ENCODE measurements around the gene ABLIM3.

DNA sequence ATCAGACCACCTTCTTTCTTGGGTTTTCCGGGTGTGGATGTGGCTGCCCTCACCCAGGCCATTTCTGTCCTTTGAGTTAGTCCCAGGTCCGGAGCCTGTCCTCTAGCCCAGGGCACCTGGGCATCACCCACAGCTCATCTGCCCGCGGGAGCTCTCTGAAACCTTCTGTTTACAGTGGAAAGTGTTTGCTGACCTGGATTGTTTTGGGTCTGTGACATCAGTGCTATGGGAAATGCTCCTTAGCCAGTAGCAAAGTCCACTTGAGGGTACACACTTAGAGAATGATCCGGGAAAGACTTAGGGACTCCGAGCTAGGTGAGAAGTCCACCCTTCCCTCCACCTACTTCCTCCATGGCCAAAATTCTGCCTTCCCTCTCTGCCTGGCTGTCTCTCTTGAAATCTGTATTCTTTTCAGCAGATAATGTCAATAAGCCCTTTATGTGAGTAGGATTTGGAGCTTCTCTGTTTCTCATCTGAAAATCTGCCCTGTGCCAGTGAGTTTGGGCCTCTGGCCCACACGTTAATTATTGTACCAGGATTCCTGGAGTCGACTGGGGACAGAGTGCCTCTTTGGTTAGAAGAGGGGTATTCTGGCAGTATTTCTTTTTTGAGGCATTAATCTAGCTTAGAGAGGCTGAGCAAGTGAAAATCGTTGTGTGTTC is 19.9 kb downstream of the ABLIM3 start:
- TF ChIP-seq POLR2A (IDR thresholded peaks at IDR 0.05; ENCODE audit: low read depth, low read length), result no peak
- TF ChIP-seq, protein P1, sequence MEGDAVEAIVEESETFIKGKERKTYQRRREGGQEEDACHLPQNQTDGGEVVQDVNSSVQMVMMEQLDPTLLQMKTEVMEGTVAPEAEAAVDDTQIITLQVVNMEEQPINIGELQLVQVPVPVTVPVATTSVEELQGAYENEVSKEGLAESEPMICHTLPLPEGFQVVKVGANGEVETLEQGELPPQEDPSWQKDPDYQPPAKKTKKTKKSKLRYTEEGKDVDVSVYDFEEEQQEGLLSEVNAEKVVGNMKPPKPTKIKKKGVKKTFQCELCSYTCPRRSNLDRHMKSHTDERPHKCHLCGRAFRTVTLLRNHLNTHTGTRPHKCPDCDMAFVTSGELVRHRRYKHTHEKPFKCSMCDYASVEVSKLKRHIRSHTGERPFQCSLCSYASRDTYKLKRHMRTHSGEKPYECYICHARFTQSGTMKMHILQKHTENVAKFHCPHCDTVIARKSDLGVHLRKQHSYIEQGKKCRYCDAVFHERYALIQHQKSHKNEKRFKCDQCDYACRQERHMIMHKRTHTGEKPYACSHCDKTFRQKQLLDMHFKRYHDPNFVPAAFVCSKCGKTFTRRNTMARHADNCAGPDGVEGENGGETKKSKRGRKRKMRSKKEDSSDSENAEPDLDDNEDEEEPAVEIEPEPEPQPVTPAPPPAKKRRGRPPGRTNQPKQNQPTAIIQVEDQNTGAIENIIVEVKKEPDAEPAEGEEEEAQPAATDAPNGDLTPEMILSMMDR (IDR thresholded peaks at IDR 0.05; ENCODE audit: extremely low read depth in 1 of 2, insufficient read depth in 1 of 2, low read depth in 1 of 2, low read length in 2 of 2), result no peak
